HUES48 (cell line): Measurements from ENCODE around the gene TRMT2A.
A peak's percentile ranks its signal among the peaks of the same experiment; 100 is the strongest.

ENCODE experiments used
- H3K27ac ChIP-seq: one replicate; pipeline ENCODE4 v1.7.0; 2013; ENCODE audit warnings: low read depth, low read length, inconsistent platforms
- H3K27me3 ChIP-seq: 2 replicates; pipeline ENCODE4 v1.6.1; 2013; ENCODE audit warnings: mild to moderate bottlenecking, low read length; ENCODE audit not compliant: control insufficient read depth, insufficient read depth
- H3K36me3 ChIP-seq: 2 replicates; pipeline ENCODE4 v1.6.1; 2013; ENCODE audit warnings: low read length; ENCODE audit not compliant: control insufficient read depth, insufficient read depth
- H3K4me1 ChIP-seq: 2 replicates; pipeline ENCODE4 v1.6.1; 2013; ENCODE audit warnings: mild to moderate bottlenecking, low read length; ENCODE audit not compliant: control insufficient read depth, insufficient read depth
- H3K4me3 ChIP-seq: 2 replicates; pipeline ENCODE4 v1.5.1; 2013; ENCODE audit warnings: mild to moderate bottlenecking, low read depth, low read length
- H3K9ac ChIP-seq: 2 replicates; pipeline ENCODE4 v1.6.1; 2013; ENCODE audit warnings: mild to moderate bottlenecking, low read depth, low read length, moderate library complexity
- H3K9me3 ChIP-seq: 2 replicates; pipeline ENCODE4 v1.6.1; 2013; ENCODE audit warnings: low read length; ENCODE audit not compliant: control insufficient read depth, insufficient read depth

Gene TRMT2A

GRCh38 chr22:20131859-20132685 lies 15.0 kb upstream of the TRMT2A start:
- Histone ChIP-seq H3K36me3 (peaks cover 10% of the 10 kb centered on the region), H3K27me3 (no peaks in the 10 kb centered on the region), H3K4me3 (peak overlapping the region; percentile 69), H3K9ac (peak overlapping the region; percentile 25; the same call in 1 of the 2 replicates), H3K9me3 (no peaks in the 10 kb centered on the region), H3K27ac (no peak overlapping the region), H3K4me1 (no peaks in the 10 kb centered on the region)

- H3K27ac ChIP-seq, result no peak within 1 kb of the TSS
- H3K27me3 ChIP-seq, result no peaks in the 10 kb centered on the region
- peak within 1 kb of the TSS; percentile 25; the same call in 1 of the 2 replicates for H3K9ac ChIP-seq
- no peaks in the 10 kb centered on the region for H3K4me1 ChIP-seq
- H3K9me3 ChIP-seq, result no peaks in the 10 kb centered on the region
- peaks cover 16% of the 10 kb centered on the region for H3K36me3 ChIP-seq
- H3K4me3 ChIP-seq, result peak within 1 kb of the TSS; percentile 75
Measured at GRCh38 chr22:20131597-20131858, 14.5 kb upstream of the TRMT2A start, which contains the start of gene ZDHHC8. ZDHHC8 (plus strand) TSS chr22:20131804; CDS start chr22:20131948, 144 bp downstream.

GRCh38 chr22:20130731-20131596 lies 13.9 kb upstream of the TRMT2A start:
- no peaks in the 10 kb centered on the region for H3K4me1 ChIP-seq
- no peaks in the 10 kb centered on the region for H3K9me3 ChIP-seq
- H3K27me3 ChIP-seq, result no peaks in the 10 kb centered on the region
- peaks cover 21% of the 10 kb centered on the region for H3K36me3 ChIP-seq
- peak overlapping the region; percentile 75 for H3K4me3 ChIP-seq
- no peak overlapping the region for H3K9ac ChIP-seq
- no peak overlapping the region for H3K27ac ChIP-seq

GRCh38 chr22:20130319-20130718 lies 13.3 kb upstream of the TRMT2A start:
- no peaks in the 10 kb centered on the region for H3K27me3 ChIP-seq
- no peaks in the 10 kb centered on the region for H3K9me3 ChIP-seq
- peaks cover 28% of the 10 kb centered on the region for H3K36me3 ChIP-seq
- peak overlapping the region; percentile 75; the same call in 1 of the 2 replicates for H3K4me3 ChIP-seq
- no peak overlapping the region for H3K27ac ChIP-seq
- H3K4me1 ChIP-seq, result no peaks in the 10 kb centered on the region
- H3K9ac ChIP-seq, result no peak overlapping the region

- Histone ChIP-seq H3K4me3 (no peak overlapping the region), H3K36me3 (peaks cover 34% of the 10 kb centered on the region), H3K27ac (no peak overlapping the region), H3K9me3 (no peaks in the 10 kb centered on the region), H3K4me1 (no peaks in the 10 kb centered on the region), H3K9ac (no peak overlapping the region), H3K27me3 (no peaks in the 10 kb centered on the region)
Measured at GRCh38 chr22:20129747-20130014, 12.7 kb upstream of the TRMT2A start.

GRCh38 chr22:20128902-20129746 lies 12.1 kb upstream of the TRMT2A start:
- H3K9ac ChIP-seq, result no peak overlapping the region
- H3K27ac ChIP-seq, result peak overlapping the region; percentile 9
- no peak overlapping the region for H3K4me3 ChIP-seq
- H3K36me3 ChIP-seq, result peaks cover 40% of the 10 kb centered on the region
- no peaks in the 10 kb centered on the region for H3K4me1 ChIP-seq
- H3K9me3 ChIP-seq, result no peaks in the 10 kb centered on the region
- no peaks in the 10 kb centered on the region for H3K27me3 ChIP-seq

GRCh38 chr22:20128619-20128901 lies 11.5 kb upstream of the TRMT2A start:
- Histone ChIP-seq H3K27me3 (no peaks in the 10 kb centered on the region), H3K4me1 (no peaks in the 10 kb centered on the region), H3K9me3 (no peaks in the 10 kb centered on the region), H3K4me3 (no peak overlapping the region), H3K36me3 (peaks cover 45% of the 10 kb centered on the region), H3K9ac (no peak overlapping the region), H3K27ac (peak overlapping the region; percentile 47)

GRCh38 chr22:20127869-20128618 lies 11.0 kb upstream of the TRMT2A start:
- peak overlapping the region; percentile 47 for H3K27ac ChIP-seq
- H3K4me1 ChIP-seq, result no peaks in the 10 kb centered on the region
- H3K9me3 ChIP-seq, result no peaks in the 10 kb centered on the region
- H3K27me3 ChIP-seq, result no peaks in the 10 kb centered on the region
- H3K9ac ChIP-seq, result no peak overlapping the region
- no peak overlapping the region for H3K4me3 ChIP-seq
- H3K36me3 ChIP-seq, result peaks cover 49% of the 10 kb centered on the region

GRCh38 chr22:20127318-20127868 lies 10.4 kb upstream of the TRMT2A start:
- Histone ChIP-seq H3K27me3 (no peaks in the 10 kb centered on the region), H3K9me3 (no peaks in the 10 kb centered on the region), H3K27ac (peak overlapping the region; percentile 47), H3K36me3 (peaks cover 52% of the 10 kb centered on the region), H3K4me1 (no peaks in the 10 kb centered on the region), H3K9ac (no peak overlapping the region), H3K4me3 (no peak overlapping the region)

GRCh38 chr22:20126284-20127029 lies 9.4 kb upstream of the TRMT2A start:
- Histone ChIP-seq H3K4me3 (no peak overlapping the region), H3K27me3 (no peaks in the 10 kb centered on the region), H3K36me3 (peaks cover 61% of the 10 kb centered on the region), H3K4me1 (no peaks in the 10 kb centered on the region), H3K9me3 (no peaks in the 10 kb centered on the region), H3K27ac (no peak overlapping the region), H3K9ac (no peak overlapping the region)
